HepG2 (cell line): ENCODE data around the gene NPC1. TPM values are rescaled to one million over a fixed set of nuclear protein-coding genes. Genes with fewer than 3 reads are reported as not detected.
A peak's percentile ranks its signal among the peaks of the same experiment; 100 is the strongest.

ENCODE experiments used
- BRCA1 ChIP-seq: sonication (generic); formaldehyde crosslinking; IDR thresholded peaks from 2 replicates; pipeline ENCODE4 v1.4.0; 2020; ENCODE audit warnings: missing genetic modification reagents
- DRAP1 ChIP-seq: IDR thresholded peaks from 2 replicates; pipeline ENCODE4 v1.6.1; 2016; ENCODE audit warnings: missing genetic modification reagents, missing compliant biosample characterization
- LBX2 ChIP-seq: sonication (generic); formaldehyde crosslinking; IDR thresholded peaks from 2 replicates; pipeline ENCODE4 v1.5.0; 2020; ENCODE audit warnings: missing genetic modification reagents, mild to moderate bottlenecking, borderline replicate concordance
- MBD4 ChIP-seq: IDR thresholded peaks from 2 replicates; pipeline ENCODE4 v1.6.1; 2012; ENCODE audit warnings: low read length, inconsistent platforms, borderline replicate concordance
- MLX ChIP-seq: IDR thresholded peaks from 2 replicates; pipeline ENCODE4 v1.6.1; 2016
- ONECUT2 ChIP-seq: sonication (generic); formaldehyde crosslinking; IDR thresholded peaks from 2 replicates; pipeline ENCODE4 v1.4.0; 2020; ENCODE audit warnings: missing genetic modification reagents
- PRDM15 ChIP-seq: sonication (generic); formaldehyde crosslinking; IDR thresholded peaks from 2 replicates; pipeline ENCODE4 v1.4.0; 2020; ENCODE audit warnings: missing genetic modification reagents
- SOX13 ChIP-seq, 3 experiments: fragments of 450-650 bp in 1 of 3; sonication (generic) in 1 of 3; formaldehyde crosslinking in 1 of 3; IDR thresholded peaks in 2 of 3; conservative IDR thresholded peaks in 1 of 3; 2 replicates each; pipeline versions ENCODE4 v1.5.0 to v1.6.1; 2016 to 2020; ENCODE audit warnings: antibody characterized with exemption in 1 of 3, mild to moderate bottlenecking in 1 of 3, missing compliant biosample characterization in 1 of 3, missing genetic modification reagents in 1 of 3, moderate library complexity in 1 of 3
- WIZ ChIP-seq: sonication (generic); formaldehyde crosslinking; IDR thresholded peaks from 2 replicates; pipeline ENCODE4 v1.5.1; 2020; ENCODE audit warnings: mild to moderate bottlenecking, missing genetic modification reagents
- YY1 ChIP-seq: IDR thresholded peaks from 2 replicates; pipeline ENCODE4 v1.6.1; 2011; ENCODE audit warnings: low read length, low read depth, moderate library complexity, mild to moderate bottlenecking; ENCODE audit not compliant: insufficient read depth, insufficient replicate concordance
- ZMYM4 ChIP-seq: sonication (generic); formaldehyde crosslinking; IDR thresholded peaks from 2 replicates; pipeline ENCODE4 v1.8.1; 2023; ENCODE audit warnings: mild to moderate bottlenecking, missing genetic modification reagents
- ZNF383 ChIP-seq: sonication (generic); formaldehyde crosslinking; IDR thresholded peaks from 2 replicates; pipeline ENCODE4 v1.4.0; 2020; ENCODE audit warnings: missing genetic modification reagents, mild to moderate bottlenecking, borderline replicate concordance
- ZNF44 ChIP-seq: sonication (generic); formaldehyde crosslinking; IDR thresholded peaks from 2 replicates; pipeline ENCODE4 v1.5.1; 2020; ENCODE audit warnings: mild to moderate bottlenecking, missing genetic modification reagents
- ZNF629 ChIP-seq: sonication (generic); formaldehyde crosslinking; conservative IDR thresholded peaks from 2 replicates; pipeline ENCODE4 v1.5.0; 2020; ENCODE audit warnings: missing genetic modification reagents
- ZSCAN29 ChIP-seq: sonication (generic); formaldehyde crosslinking; conservative IDR thresholded peaks from 2 replicates; pipeline ENCODE4 v1.4.0; 2020; ENCODE audit warnings: mild to moderate bottlenecking, missing genetic modification reagents
- polyA plus RNA-seq, 8 experiments: library from polyadenylated mRNA; depleted of rRNA in 3 of 8; stranded (reverse) in 7 of 8; unstranded in 1 of 8; fragments of >200 nt; fragmentation: Illumina TruSeq in 4 of 8; extraction: Trizol in 4 of 8; gene quantifications; 2 replicates each; pipeline versions ENCODE4 v1.2.1 to v1.2.3, GENCODE V29; 2011 to 2016; ENCODE audit warnings: low read depth in 4 of 8, missing spikeins in 1 of 8, mixed read lengths in 1 of 8; ENCODE audit not compliant: insufficient read depth in 1 of 8
- total RNA-seq, 5 experiments: library from RNA; depleted of rRNA; stranded (reverse); fragments of >200 nt; fragmentation: Illumina TruSeq; extraction: Trizol; gene quantifications; 2 replicates each; pipeline ENCODE4 v1.2.3, GENCODE V29; 2016; ENCODE audit warnings: low read depth in 1 of 5

NPC1 gene
- total and polyA plus RNA-seq, 2 of the 13 experiments (the other 11 are each of a cell fraction or from before 2014, with no cell fraction given): 46.5 to 114 TPM

GRCh38 chr18:23537274-23537673, 49.0 kb downstream of the NPC1 start (continued):
- TF ChIP-seq PRDM15 (CRISPR knock-in tag): no peak
- no peak for TF ChIP-seq ZMYM4
- no peak for TF ChIP-seq DRAP1
- TF ChIP-seq ZNF44 (CRISPR knock-in tag): no peak
- TF ChIP-seq YY1: no peak
- TF ChIP-seq MLX (CRISPR knock-in tag): no peak
- TF ChIP-seq BRCA1: no peak
- TF ChIP-seq ZSCAN29: no peak
- TF ChIP-seq ZNF629 (CRISPR knock-in tag): peak; percentile 43; the same call in 1 of the 2 replicates
- no peak for TF ChIP-seq ONECUT2 (CRISPR knock-in tag)
- no peak for TF ChIP-seq LBX2 (CRISPR knock-in tag)
- no peak for TF ChIP-seq WIZ (CRISPR knock-in tag)
- TF ChIP-seq SOX13 (IDR thresholded peaks at IDR 0.05): no peak
- TF ChIP-seq SOX13 (CRISPR knock-in tag; conservative IDR thresholded peaks at IDR 0.05 in 1 of 2, IDR thresholded peaks at IDR 0.05 in 1 of 2): no peak
- TF ChIP-seq ZNF383 (CRISPR knock-in tag): no peak
- no peak for TF ChIP-seq MBD4
